ENCODE measurements around the gene POGZ.

DNA sequence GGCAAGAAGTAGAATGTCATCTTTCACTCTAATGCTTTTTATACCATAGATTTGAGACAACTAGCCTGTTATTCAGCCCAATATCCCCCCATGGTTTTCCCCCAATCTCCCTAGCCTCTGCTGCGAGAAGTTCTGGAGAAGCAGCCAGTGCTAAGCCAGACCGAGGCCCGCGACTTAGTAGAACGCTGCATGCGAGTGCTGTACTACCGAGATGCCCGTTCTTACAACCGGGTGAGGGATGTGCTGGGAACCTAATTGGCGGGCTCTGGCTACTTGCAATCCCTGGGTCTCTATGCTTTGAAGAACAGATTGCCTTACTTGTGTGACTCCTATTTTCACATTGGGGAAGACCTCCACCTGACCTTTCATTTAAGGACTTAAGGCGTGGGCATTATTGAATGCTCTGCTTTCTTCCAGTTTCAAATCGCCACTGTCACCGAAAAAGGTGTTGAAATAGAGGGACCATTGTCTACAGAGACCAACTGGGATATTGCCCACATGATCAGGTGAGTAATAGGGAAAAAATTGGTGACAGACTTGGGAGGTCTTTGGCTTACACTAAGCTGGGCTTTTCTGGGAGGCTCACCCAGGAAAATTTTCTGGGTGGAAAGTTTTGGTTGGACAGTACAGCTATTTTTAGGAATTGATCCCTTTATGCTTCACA lies 58.0 kb downstream of the POGZ start:
- TF ChIP-seq POLR2A (IDR thresholded peaks at IDR 0.05), result no peak
- no peak for TF ChIP-seq CTCF (IDR thresholded peaks at IDR 0.05)
